Lower leg skin (tissue), 3 donors: Measurements from ENCODE around the gene ALS2.

ENCODE experiments used
- POLR2A ChIP-seq, 2 donors: fragments of 450-650 bp; IDR thresholded peaks; one replicate each; pipeline ENCODE4 v1.6.1; 2016 to 2017; ENCODE audit warnings: antibody characterized with exemption in 2 of 2, mild to moderate bottlenecking in 1 of 2, moderate library complexity in 1 of 2
- TF ChIP-seq, protein P1 (sequence below), 3 donors: fragments of 450-650 bp; IDR thresholded peaks; one replicate each; pipeline ENCODE4 v1.5.1; 2016; ENCODE audit warnings: antibody characterized with exemption in 3 of 3, mild to moderate bottlenecking in 3 of 3, moderate library complexity in 2 of 3

DNA sequence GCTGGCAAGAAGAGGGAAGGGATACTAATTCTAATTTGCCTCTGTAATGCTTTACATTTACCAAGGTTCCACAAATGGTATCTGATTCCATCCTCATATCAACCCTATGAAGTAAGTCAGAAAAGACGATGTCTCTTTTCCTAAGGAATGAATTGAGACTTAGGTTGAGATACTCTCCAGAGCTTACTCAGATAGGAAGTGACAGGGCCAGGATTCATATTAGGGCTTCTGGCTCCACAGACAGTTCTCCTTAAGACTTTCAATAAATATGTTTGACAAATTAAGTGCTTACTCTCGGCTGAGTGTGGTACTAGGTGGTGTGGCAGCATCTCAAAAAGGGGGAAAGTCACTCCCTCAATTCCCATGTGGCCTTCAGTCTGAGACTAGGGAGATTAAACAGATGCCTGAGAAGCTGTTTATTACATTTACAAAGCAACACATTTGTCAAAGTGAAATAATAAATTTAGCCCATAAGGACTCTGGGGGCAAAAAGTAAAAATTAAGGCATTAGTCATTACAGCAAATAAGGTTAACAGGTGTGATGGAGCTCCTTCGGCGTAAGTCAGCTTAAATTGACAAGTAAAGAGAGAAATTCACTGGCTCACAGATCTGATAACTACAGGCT is 39.8 kb upstream of the ALS2 start:
- no peak for TF ChIP-seq POLR2A (IDR thresholded peaks at IDR 0.05)
- TF ChIP-seq, protein P1, sequence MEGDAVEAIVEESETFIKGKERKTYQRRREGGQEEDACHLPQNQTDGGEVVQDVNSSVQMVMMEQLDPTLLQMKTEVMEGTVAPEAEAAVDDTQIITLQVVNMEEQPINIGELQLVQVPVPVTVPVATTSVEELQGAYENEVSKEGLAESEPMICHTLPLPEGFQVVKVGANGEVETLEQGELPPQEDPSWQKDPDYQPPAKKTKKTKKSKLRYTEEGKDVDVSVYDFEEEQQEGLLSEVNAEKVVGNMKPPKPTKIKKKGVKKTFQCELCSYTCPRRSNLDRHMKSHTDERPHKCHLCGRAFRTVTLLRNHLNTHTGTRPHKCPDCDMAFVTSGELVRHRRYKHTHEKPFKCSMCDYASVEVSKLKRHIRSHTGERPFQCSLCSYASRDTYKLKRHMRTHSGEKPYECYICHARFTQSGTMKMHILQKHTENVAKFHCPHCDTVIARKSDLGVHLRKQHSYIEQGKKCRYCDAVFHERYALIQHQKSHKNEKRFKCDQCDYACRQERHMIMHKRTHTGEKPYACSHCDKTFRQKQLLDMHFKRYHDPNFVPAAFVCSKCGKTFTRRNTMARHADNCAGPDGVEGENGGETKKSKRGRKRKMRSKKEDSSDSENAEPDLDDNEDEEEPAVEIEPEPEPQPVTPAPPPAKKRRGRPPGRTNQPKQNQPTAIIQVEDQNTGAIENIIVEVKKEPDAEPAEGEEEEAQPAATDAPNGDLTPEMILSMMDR (IDR thresholded peaks at IDR 0.05): no peak
